EH (cell line): ENCODE data around the gene CIPC.

ENCODE experiments used
- DNase-seq: peaks from one replicate; pipeline ENCODE4 v3.0.0-alpha.2; 2015; ENCODE audit warnings: low read depth

Gene CIPC

GRCh38 chr14:77102154-77102553 is 4.1 kb downstream of the CIPC start:
- no peak for DNase-seq

GRCh38 chr14:77103475-77103874 is 5.4 kb downstream of the CIPC start:
- DNase-seq: no peak

- no peak for DNase-seq
Observed at GRCh38 chr14:77103951-77104350, 5.9 kb downstream of the CIPC start.

GRCh38 chr14:77104393-77104792 is 6.3 kb downstream of the CIPC start:
- no peak for DNase-seq

- DNase-seq: no peak
Observed at GRCh38 chr14:77105145-77105939, 7.3 kb downstream of the CIPC start.

GRCh38 chr14:77106666-77107065 is 8.6 kb downstream of the CIPC start:
- no peak for DNase-seq

- no peak for DNase-seq
Observed at GRCh38 chr14:77107228-77107627, 9.2 kb downstream of the CIPC start.

GRCh38 chr14:77108753-77109152 is 10.7 kb downstream of the CIPC start:
- DNase-seq: no peak

- DNase-seq: no peak
Observed at GRCh38 chr14:77109656-77110055, 11.6 kb downstream of the CIPC start.

GRCh38 chr14:77110286-77110685 is 12.2 kb downstream of the CIPC start:
- no peak for DNase-seq

GRCh38 chr14:77111021-77111420 is 13.0 kb downstream of the CIPC start:
- no peak for DNase-seq

GRCh38 chr14:77113644-77114043 is 15.6 kb downstream of the CIPC start:
- no peak for DNase-seq

GRCh38 chr14:77114609-77115008 is 16.6 kb downstream of the CIPC start:
- no peak for DNase-seq

- DNase-seq: no peak
Observed at GRCh38 chr14:77116172-77116817, 18.2 kb downstream of the CIPC start.

- DNase-seq: no peak
Observed at GRCh38 chr14:77119851-77120250, 21.8 kb downstream of the CIPC start.

GRCh38 chr14:77120771-77121743 is 23.0 kb downstream of the CIPC start:
- no peak for DNase-seq

- no peak for DNase-seq
Observed at GRCh38 chr14:77122526-77123125, 24.6 kb downstream of the CIPC start.

- DNase-seq: no peak
Observed at GRCh38 chr14:77123381-77124325, 25.6 kb downstream of the CIPC start.

- DNase-seq: peak; percentile 31
Observed at GRCh38 chr14:77124345-77125280, 26.6 kb downstream of the CIPC start.

- DNase-seq: no peak
Observed at GRCh38 chr14:77125281-77125801, 27.3 kb downstream of the CIPC start.
